Activated CD4-positive, alpha-beta T cell treated with anti-CD3 and anti-CD28 coated beads for 36 hours (primary cell): Measurements from ENCODE around the gene VPS13C. TPM values are rescaled to one million over a fixed set of nuclear protein-coding genes. Genes with fewer than 3 reads are reported as not detected.

Experiments
- ATAC-seq: fragments of 200-7000 bp; cut with Tn5 transposase; one replicate; pipeline ENCODE4 v1.10.0; 2021; ENCODE audit warnings: mild to moderate bottlenecking, moderate library complexity
- CTCF ChIA-PET: fragments of 350-600 bp; sonication (Branson Sonifier 250); formaldehyde crosslinking; loops from one replicate; lab custom pipeline; 2021; ENCODE audit warnings: antibody characterized with exemption; lab: Charles Lee
- POLR2A ChIA-PET: fragments of 350-600 bp; sonication (Branson Sonifier 250); formaldehyde crosslinking; loops from one replicate; lab custom pipeline; 2021; ENCODE audit warnings: antibody characterized with exemption, inconsistent platforms; lab: Charles Lee
- DNase-seq: peaks from one replicate; pipeline ENCODE4 v3.0.0-alpha.2; 2020
- H3K27ac Mint-ChIP-seq: one replicate; pipeline ENCODE4 v1.8.0; 2021; ENCODE audit warnings: mixed read lengths
- H3K27me3 Mint-ChIP-seq: one replicate; pipeline ENCODE4 v1.8.0; 2021; ENCODE audit warnings: mixed read lengths
- H3K36me3 Mint-ChIP-seq: one replicate; pipeline ENCODE4 v1.8.0; 2021; ENCODE audit warnings: low read depth, mixed read lengths
- H3K4me1 Mint-ChIP-seq: one replicate; pipeline ENCODE4 v1.8.0; 2021; ENCODE audit warnings: mixed read lengths
- H3K4me3 Mint-ChIP-seq: one replicate; pipeline ENCODE4 v1.8.0; 2021; ENCODE audit warnings: mild to moderate bottlenecking, moderate library complexity, mixed read lengths
- H3K9me3 Mint-ChIP-seq: one replicate; pipeline ENCODE4 v1.8.0; 2021; ENCODE audit warnings: low read depth, mixed read lengths
- intact Hi-C, 2 experiments: fragments of 100-400 bp; cut with DNase I in 1 of 2; cut with micrococcal nuclease in 1 of 2; formaldehyde crosslinking; loops; one replicate each; pipeline versions ENCODE4 v1.14.2 to v1.15.1; 2022 to 2024; cut with DNase I, micrococcal nuclease
- total RNA-seq, 2 experiments: library from RNA; stranded (reverse); gene quantifications; one replicate each; pipeline ENCODE4 v1.2.3, GENCODE V29; 2021

The VPS13C gene
- total RNA-seq, 2 experiments from 2014 or later: 40.1 to 47.2 TPM

DNA sequence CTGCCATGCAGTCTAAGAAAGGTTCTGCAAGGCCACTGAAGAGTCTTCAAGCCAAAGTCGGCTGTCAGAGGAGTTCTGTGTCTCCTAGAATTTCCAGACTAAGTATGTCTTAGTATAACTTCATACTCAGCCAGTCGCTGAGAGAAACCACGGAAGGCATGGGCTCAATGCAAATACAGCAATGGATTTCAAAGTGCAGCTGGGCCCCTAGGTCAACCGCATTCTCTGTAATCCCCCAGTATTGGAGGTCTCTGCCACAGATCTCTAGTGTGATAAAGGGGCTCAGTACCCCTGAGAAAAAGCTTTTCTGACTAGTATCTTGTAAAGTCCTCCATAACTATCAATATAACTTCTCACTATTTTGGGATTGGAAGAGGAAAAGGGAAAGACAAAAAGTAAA lies 208.3 kb downstream of the VPS13C start:
- Mint-ChIP-seq H3K36me3 (peaks cover 8% of the 10 kb centered on the region), H3K4me3 (no peak overlapping the region), H3K27me3 (no peaks in the 10 kb centered on the region), H3K4me1 (no peaks in the 10 kb centered on the region), H3K9me3 (no peaks in the 10 kb centered on the region), H3K27ac (no peak overlapping the region)
- intact Hi-C loops: no loop called here
- CTCF ChIA-PET: no interaction called here
- POLR2A ChIA-PET: interaction anchor here (0.6 kb wide), 1 partner anchor 1544 kb away, joined by 5 read pairs; no protein-coding TSS in a partner anchor
- DNase-seq (no peak), ATAC-seq (no peak)

DNA sequence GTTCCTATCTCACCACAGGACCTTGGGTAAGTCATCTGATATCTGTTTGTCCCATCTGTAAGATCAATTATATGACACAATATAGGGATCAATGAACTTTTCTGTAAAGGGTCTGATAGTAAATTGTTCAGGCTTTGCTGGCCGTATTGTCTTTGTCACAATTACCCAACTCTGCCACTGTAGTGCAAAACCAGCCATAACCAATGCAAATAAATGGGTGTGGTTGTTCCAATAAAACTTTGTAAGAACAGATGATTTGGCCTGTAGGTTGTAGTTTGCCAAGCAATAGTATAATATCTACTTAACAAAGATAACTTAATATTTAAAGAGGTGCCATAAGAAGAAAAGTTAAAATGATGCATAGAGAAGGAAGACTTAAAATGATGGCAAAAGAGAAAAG lies 210.8 kb downstream of the VPS13C start:
- no peak overlapping the region for H3K4me3 Mint-ChIP-seq
- no peak overlapping the region for H3K27ac Mint-ChIP-seq
- H3K36me3 Mint-ChIP-seq: peaks cover 8% of the 10 kb centered on the region
- POLR2A ChIA-PET: no interaction called here
- no peaks in the 10 kb centered on the region for H3K4me1 Mint-ChIP-seq
- DNase-seq: no peak
- no peak for ATAC-seq
- H3K9me3 Mint-ChIP-seq: no peaks in the 10 kb centered on the region
- CTCF ChIA-PET: no interaction called here
- intact Hi-C loops: no loop called here
- H3K27me3 Mint-ChIP-seq: no peaks in the 10 kb centered on the region

DNA sequence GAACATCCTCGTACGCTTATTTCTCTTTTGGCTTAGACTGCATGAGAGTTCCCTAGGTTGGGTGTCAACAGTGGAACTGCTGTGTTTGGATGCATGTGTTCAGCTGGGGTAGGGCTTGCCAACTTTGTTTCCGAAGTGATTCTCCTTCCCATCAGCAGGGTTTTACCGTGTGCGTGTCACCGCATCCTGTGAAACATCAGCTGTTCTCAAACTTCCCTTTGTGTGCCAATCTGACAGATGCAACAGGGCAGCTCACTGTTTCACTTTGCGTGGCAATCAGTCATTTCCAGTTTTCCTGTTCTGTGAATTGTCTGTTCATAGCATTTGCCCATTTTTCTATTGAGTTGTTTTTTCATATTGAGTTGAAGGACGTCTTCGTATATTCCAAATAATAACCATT lies 218.8 kb downstream of the VPS13C start:
- no peaks in the 10 kb centered on the region for H3K9me3 Mint-ChIP-seq
- CTCF ChIA-PET: no interaction called here
- DNase-seq (peak; percentile 38), ATAC-seq (peak; percentile 30)
- H3K27ac Mint-ChIP-seq: no peak overlapping the region
- no peak overlapping the region for H3K4me3 Mint-ChIP-seq
- intact Hi-C loops: no loop called here
- POLR2A ChIA-PET: no interaction called here
- peaks cover 20% of the 10 kb centered on the region for H3K27me3 Mint-ChIP-seq
- H3K4me1 Mint-ChIP-seq: no peaks in the 10 kb centered on the region
- no peaks in the 10 kb centered on the region for H3K36me3 Mint-ChIP-seq

DNA sequence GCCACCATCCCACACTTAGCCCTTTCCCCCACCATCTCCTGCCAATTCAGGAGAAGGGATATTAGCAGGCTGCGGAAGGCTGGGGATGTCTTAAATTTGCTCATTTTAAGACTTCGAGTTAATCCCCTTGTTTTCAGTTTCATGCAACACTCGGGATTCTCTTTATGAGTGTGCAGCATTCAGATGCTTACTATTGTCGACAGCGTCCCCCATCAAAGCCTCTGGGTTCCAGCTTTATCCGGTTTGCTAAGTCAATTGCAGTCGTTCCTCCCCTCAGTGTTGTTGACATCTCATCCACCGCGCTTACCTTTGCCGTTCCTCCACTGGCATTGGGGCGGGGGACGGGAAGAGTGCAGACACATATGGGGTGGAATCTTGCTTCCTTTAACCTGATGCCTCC lies 220.2 kb downstream of the VPS13C start:
- ChIA-PET CTCF (interaction anchor here (2.0 kb wide), 1 partner anchor 10 kb away, joined by 5 read pairs; no protein-coding TSS in a partner anchor), POLR2A (no interaction called here)
- Mint-ChIP-seq H3K4me3 (no peak overlapping the region), H3K4me1 (no peaks in the 10 kb centered on the region), H3K9me3 (no peaks in the 10 kb centered on the region), H3K36me3 (no peaks in the 10 kb centered on the region), H3K27me3 (peaks cover 20% of the 10 kb centered on the region), H3K27ac (no peak overlapping the region)
- no peak for ATAC-seq
- intact Hi-C loops: no loop called here
- DNase-seq: no peak

DNA sequence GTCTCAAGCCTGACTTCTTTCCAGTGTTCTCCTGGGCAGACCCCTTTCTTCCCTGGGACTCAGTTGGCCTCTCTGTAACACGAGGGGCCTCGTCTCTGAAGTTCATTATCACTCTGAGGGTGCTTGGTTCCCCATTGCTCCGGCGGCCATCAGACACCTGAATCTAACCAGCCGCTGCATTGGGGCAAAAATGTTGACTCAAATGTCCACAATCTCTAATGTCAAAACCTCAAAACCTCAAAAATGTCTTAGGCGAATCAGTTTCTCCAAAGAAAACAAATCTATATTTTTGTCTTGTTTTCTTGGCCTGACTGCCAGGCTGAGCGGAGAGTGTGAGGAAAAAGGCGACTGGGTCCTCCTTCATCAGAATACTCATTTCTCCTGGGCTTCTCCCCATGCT lies 220.7 kb downstream of the VPS13C start:
- no peaks in the 10 kb centered on the region for H3K4me1 Mint-ChIP-seq
- DNase-seq (no peak), ATAC-seq (no peak)
- no peaks in the 10 kb centered on the region for H3K9me3 Mint-ChIP-seq
- H3K27me3 Mint-ChIP-seq: peaks cover 23% of the 10 kb centered on the region
- ChIA-PET CTCF (interaction anchor here (1.0 to 2.0 kb wide), 2 partner anchors 10 to 28 kb away, joined by 3 to 5 read pairs; no protein-coding TSS in a partner anchor), POLR2A (no interaction called here)
- no peak overlapping the region for H3K27ac Mint-ChIP-seq
- H3K36me3 Mint-ChIP-seq: no peaks in the 10 kb centered on the region
- intact Hi-C loops: loop anchor here (5.0 to 10.0 kb wide), 5 partner anchors 215 to 1332 kb away; no protein-coding TSS in a partner anchor
- no peak overlapping the region for H3K4me3 Mint-ChIP-seq

DNA sequence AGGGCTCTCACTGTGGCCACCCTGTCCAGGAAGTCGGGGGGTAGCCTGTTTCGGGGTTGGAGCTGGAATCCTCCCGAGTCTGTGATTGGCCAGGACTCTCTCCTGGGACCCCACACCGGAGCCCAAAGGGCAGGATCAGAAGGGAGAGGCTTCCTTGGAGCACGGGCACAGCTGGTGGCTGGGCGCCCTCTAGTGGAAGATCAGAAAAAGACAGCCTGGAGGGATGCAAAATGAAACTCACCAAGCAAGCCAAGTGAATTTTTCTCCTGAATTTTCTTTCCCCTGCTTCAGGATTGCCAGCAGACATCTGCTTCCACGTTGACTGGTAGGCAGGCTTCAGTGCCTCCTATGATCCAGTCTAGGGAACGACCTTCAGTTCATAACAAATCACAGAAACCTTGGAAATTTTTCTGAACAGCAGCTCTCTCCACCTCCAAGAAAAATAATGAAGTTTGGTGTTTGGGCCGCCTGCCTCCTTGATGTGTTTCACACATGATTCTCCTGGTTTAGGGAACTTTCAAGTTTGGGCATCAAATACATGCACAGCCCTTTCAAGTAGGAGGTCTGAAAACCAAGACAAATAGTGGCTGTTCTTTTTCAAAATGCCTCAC lies 224.6 kb downstream of the VPS13C start:
- POLR2A ChIA-PET: interaction anchor here (0.6 kb wide), 1 partner anchor 88 kb away, joined by 3 read pairs; no protein-coding TSS in a partner anchor
- Mint-ChIP-seq H3K27me3 (peaks cover 25% of the 10 kb centered on the region), H3K4me3 (no peak overlapping the region), H3K4me1 (peaks cover 2% of the 10 kb centered on the region), H3K27ac (no peak overlapping the region), H3K36me3 (no peaks in the 10 kb centered on the region), H3K9me3 (no peaks in the 10 kb centered on the region)
- CTCF ChIA-PET: interaction anchor here (0.6 to 3.4 kb wide), 15 partner anchors 10 to 1250 kb away, joined by 3 to 26 read pairs (median 4); no protein-coding TSS in a partner anchor
- DNase-seq (peak; percentile 72), ATAC-seq (no peak)
- intact Hi-C loops: loop anchor here (1.0 to 10.0 kb wide), 8 partner anchors 211 to 1328 kb away; no protein-coding TSS in a partner anchor

DNA sequence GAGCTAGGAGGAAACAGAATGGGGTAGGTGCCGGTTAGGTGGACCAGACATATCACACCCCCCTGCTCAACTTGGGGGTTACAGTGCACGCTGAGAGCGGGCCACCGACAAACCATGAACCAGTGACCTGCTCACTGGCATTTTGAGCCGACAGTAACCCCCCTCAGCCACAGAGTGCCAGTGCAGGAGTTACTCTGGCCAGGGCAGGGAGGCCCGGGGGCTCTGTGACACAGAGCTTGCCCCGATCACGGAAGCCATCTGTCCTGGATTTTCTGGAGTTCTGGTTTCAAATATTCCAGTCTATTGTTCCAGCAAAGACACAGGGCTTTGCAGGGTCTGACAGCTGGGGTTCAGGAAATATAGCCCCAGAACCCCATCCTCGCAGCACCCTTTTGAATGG lies 225.2 kb downstream of the VPS13C start:
- Mint-ChIP-seq H3K27ac (no peak overlapping the region), H3K9me3 (no peaks in the 10 kb centered on the region), H3K4me1 (peaks cover 2% of the 10 kb centered on the region), H3K27me3 (peaks cover 21% of the 10 kb centered on the region), H3K36me3 (no peaks in the 10 kb centered on the region), H3K4me3 (no peak overlapping the region)
- POLR2A ChIA-PET: interaction anchor here (0.6 kb wide), 1 partner anchor 87 kb away, joined by 3 read pairs; no protein-coding TSS in a partner anchor
- no peak for DNase-seq
- intact Hi-C loops: loop anchor here (1.0 to 10.0 kb wide), 8 partner anchors 210 to 1328 kb away; no protein-coding TSS in a partner anchor
- CTCF ChIA-PET: interaction anchor here (0.6 to 3.4 kb wide), 15 partner anchors 10 to 1475 kb away, joined by 3 to 26 read pairs (median 4); no protein-coding TSS in a partner anchor
- ATAC-seq: no peak

DNA sequence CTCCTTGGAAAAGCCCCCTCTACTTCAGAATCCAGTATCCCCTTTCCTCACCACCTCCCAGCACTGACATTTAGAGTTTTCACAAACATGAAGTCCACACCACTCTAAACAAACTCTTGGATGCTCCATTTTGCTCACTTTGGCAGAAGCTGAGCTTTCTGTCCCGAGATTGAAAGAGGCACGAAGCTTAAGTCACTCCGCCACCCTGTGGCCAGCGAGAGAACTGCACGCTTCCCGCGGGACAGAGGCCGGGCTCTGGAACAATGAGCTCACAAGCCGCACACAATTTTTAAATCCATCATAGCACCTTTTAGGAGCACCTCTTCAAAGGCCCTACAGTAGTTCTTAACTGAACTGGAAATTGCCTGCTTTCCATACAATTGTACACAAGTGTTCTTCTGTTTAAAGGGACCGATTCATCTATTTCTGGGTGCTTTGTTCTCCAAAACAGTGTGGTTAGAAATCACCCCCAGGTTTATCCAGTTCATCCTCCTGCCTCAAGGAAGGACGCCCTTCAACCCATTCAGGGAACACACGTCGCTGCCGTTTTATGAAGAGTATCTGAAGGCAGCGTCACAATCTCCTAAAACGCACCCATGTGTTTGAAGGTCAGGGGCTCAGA lies 226.1 kb downstream of the VPS13C start:
- ChIA-PET CTCF (interaction anchor here (0.5 to 3.4 kb wide), 51 partner anchors 9 to 1507 kb away, joined by 3 to 26 read pairs (median 3); no protein-coding TSS in a partner anchor), POLR2A (no interaction called here)
- peak; percentile 74 for ATAC-seq
- H3K4me1 Mint-ChIP-seq: peaks cover 2% of the 10 kb centered on the region
- peak; percentile 85 for DNase-seq
- no peak overlapping the region for H3K4me3 Mint-ChIP-seq
- H3K9me3 Mint-ChIP-seq: no peaks in the 10 kb centered on the region
- no peak overlapping the region for H3K27ac Mint-ChIP-seq
- H3K36me3 Mint-ChIP-seq: no peaks in the 10 kb centered on the region
- H3K27me3 Mint-ChIP-seq: peaks cover 19% of the 10 kb centered on the region
- intact Hi-C loops: loop anchor here (2.0 to 10.0 kb wide), 6 partner anchors 209 to 1477 kb away; no protein-coding TSS in a partner anchor

DNA sequence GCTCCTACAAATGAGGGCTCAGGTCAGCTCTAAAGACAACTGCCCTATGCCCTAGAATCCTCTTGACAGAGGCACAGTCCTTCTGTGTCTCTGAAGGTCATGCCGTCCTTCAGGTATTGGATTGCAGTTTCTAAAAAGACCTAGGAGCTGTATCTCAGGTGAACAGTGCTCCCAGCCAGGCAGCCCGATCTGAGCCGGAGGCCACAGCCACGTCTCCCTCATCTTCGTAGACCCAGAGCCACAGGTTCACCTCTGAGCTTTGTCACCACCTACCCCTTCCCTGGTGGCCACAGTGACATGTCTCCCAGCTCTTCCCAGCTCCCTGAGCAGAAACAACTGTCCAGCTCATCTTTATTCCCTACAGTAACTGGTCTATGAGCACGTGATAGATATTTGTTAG lies 228.0 kb downstream of the VPS13C start:
- ChIA-PET CTCF (interaction anchor here (0.6 to 2.7 kb wide), 5 partner anchors 17 to 663 kb away, joined by 3 to 20 read pairs (median 3); no protein-coding TSS in a partner anchor), POLR2A (no interaction called here)
- H3K27me3 Mint-ChIP-seq: peaks cover 19% of the 10 kb centered on the region
- intact Hi-C loops: loop anchor here (5.0 to 10.0 kb wide), 5 partner anchors 207 to 1475 kb away; no protein-coding TSS in a partner anchor
- ATAC-seq (no peak), DNase-seq (no peak)
- H3K4me3 Mint-ChIP-seq: no peak overlapping the region
- no peaks in the 10 kb centered on the region for H3K36me3 Mint-ChIP-seq
- H3K4me1 Mint-ChIP-seq: peaks cover 2% of the 10 kb centered on the region
- H3K27ac Mint-ChIP-seq: no peak overlapping the region
- H3K9me3 Mint-ChIP-seq: no peaks in the 10 kb centered on the region

DNA sequence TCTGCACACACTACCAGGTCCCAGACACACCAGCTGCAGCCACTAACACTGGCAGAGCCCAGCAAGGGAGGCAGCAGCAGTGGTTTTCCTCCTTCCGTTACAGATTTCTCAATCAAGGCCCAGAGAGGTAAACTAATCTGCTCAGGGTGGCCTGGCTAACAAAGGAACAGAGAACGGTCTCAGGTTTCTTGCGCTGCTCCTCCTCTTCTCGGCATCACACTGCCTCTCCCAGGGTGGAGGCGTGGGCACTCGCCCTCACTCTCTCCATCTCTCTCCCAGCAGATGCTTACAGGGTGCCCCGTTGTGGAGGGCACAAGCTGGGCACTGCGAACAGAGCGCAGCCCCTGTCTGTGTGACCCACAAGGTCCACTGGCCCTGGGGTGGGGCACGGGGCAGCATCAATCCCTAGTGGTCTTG lies 228.7 kb downstream of the VPS13C start:
- ATAC-seq (no peak), DNase-seq (no peak)
- no peaks in the 10 kb centered on the region for H3K9me3 Mint-ChIP-seq
- ChIA-PET CTCF (interaction anchor here (0.7 kb wide), 1 partner anchor 198 kb away, joined by 3 read pairs; no protein-coding TSS in a partner anchor), POLR2A (no interaction called here)
- peaks cover 2% of the 10 kb centered on the region for H3K4me1 Mint-ChIP-seq
- intact Hi-C loops: loop anchor here (5.0 to 10.0 kb wide), 5 partner anchors 207 to 1474 kb away; no protein-coding TSS in a partner anchor
- no peak overlapping the region for H3K27ac Mint-ChIP-seq
- no peak overlapping the region for H3K4me3 Mint-ChIP-seq
- H3K36me3 Mint-ChIP-seq: no peaks in the 10 kb centered on the region
- peaks cover 15% of the 10 kb centered on the region for H3K27me3 Mint-ChIP-seq
